Left ventricle myocardium inferior (tissue), 1 donor: ENCODE measurements around the gene VDAC2. TPM values are rescaled to one million over a fixed set of nuclear protein-coding genes. Genes with fewer than 3 reads are reported as not detected.
"Not testable (repeated sequence)": the region's sequence is repeated elsewhere in the genome, so short reads cannot be mapped to it uniquely, and the experiment has no call there.

Experiments
- DNase-seq: peaks from one replicate; pipeline ENCODE4 v3.0.0-alpha.2; 2020
- H3K27ac ChIP-seq: fragments of 200-600 bp; replicated peaks from 2 replicates; pipeline ENCODE4 v1.8.0; 2021
- H3K27me3 ChIP-seq: fragments of 200-600 bp; 2 replicates; pipeline ENCODE4 v1.8.0; 2021; ENCODE audit warnings: low read depth
- H3K36me3 ChIP-seq: fragments of 200-600 bp; 2 replicates; pipeline ENCODE4 v1.8.0; 2021
- H3K4me1 ChIP-seq: fragments of 200-600 bp; 2 replicates; pipeline ENCODE4 v1.8.0; 2021
- H3K4me3 ChIP-seq: fragments of 200-600 bp; 2 replicates; pipeline ENCODE4 v1.8.0; 2021; ENCODE audit warnings: mild to moderate bottlenecking, moderate library complexity
- H3K9me3 ChIP-seq: fragments of 200-600 bp; replicated peaks from 2 replicates; pipeline ENCODE4 v1.8.0; 2021
- intact Hi-C: fragments of 100-400 bp; cut with micrococcal nuclease; formaldehyde crosslinking; loops from one replicate; pipeline ENCODE4 v1.11.0; 2022
- total RNA-seq: library from RNA; stranded (reverse); fragmentation: NEBNext Ultra II Directional; extraction: Animal tissue kit (Norgen Biotek cat#: 25700); gene quantifications from one replicate; pipeline ENCODE4 v1.2.1, GENCODE V29; 2021
- TF ChIP-seq, protein P1 (sequence below): fragments of 200-600 bp; IDR thresholded peaks from 2 replicates; pipeline ENCODE4 v1.8.0; 2021; ENCODE audit warnings: antibody characterized with exemption, mild to moderate bottlenecking, borderline replicate concordance
- donor health status: DM: no; HTN: yes; CAD: no; lungs with severe emphysema.

VDAC2 gene
- total RNA-seq, 1 donor from 2014 or later: 442 TPM

DNA sequence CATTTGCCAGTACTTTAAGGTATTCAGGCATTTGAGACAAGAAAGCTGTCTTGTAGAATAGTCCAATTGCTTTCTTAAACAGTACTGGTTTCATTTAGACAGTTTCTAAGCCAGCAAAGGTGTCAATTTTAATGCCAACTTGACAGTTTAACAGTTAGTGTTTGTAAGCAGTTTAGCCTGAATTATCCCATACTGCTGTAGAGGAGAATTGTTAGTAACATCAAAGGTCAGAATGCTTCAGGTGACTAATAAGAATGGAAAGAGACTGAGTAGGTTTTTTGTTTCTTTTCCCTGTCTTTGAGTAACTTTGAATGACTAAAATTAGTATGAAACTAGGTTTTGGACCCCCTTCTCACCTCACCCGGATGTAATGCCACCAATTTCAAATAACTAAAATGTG is 29.5 kb upstream of the VDAC2 start:
- H3K9me3 ChIP-seq: no peaks in the 10 kb centered on the region
- H3K27ac ChIP-seq: peak overlapping the region; percentile 45
- H3K27me3 ChIP-seq: no peaks in the 10 kb centered on the region
- no peak overlapping the region for H3K4me3 ChIP-seq
- TF ChIP-seq, protein P1, sequence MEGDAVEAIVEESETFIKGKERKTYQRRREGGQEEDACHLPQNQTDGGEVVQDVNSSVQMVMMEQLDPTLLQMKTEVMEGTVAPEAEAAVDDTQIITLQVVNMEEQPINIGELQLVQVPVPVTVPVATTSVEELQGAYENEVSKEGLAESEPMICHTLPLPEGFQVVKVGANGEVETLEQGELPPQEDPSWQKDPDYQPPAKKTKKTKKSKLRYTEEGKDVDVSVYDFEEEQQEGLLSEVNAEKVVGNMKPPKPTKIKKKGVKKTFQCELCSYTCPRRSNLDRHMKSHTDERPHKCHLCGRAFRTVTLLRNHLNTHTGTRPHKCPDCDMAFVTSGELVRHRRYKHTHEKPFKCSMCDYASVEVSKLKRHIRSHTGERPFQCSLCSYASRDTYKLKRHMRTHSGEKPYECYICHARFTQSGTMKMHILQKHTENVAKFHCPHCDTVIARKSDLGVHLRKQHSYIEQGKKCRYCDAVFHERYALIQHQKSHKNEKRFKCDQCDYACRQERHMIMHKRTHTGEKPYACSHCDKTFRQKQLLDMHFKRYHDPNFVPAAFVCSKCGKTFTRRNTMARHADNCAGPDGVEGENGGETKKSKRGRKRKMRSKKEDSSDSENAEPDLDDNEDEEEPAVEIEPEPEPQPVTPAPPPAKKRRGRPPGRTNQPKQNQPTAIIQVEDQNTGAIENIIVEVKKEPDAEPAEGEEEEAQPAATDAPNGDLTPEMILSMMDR: no peak
- intact Hi-C loops: no loop called here
- H3K36me3 ChIP-seq: peaks cover 16% of the 10 kb centered on the region
- peaks cover 25% of the 10 kb centered on the region for H3K4me1 ChIP-seq
- no peak for DNase-seq

DNA sequence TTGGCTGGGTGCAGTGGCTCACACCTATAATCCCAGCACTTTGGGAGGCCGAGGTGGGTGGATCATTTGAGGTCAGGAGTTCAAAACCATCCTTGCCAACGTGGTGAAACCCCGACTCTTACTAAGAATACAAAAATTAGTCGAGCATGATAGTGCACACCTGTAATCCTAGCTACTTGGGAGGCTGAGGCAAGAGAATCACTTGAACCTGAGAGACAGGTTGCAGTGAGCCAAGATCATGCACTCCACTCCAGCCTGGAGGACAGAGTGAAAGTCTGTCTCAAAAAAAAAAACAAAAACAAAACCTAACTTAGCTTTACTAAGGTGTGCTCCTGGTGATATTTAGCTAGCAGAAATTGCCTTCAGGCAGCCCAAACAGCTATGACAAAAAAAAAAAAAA is 24.3 kb upstream of the VDAC2 start:
- Histone ChIP-seq H3K27ac (peak overlapping the region; percentile 21), H3K9me3 (no peaks in the 10 kb centered on the region), H3K27me3 (no peaks in the 10 kb centered on the region), H3K4me3 (no peak overlapping the region), H3K4me1 (peaks cover 19% of the 10 kb centered on the region), H3K36me3 (peaks cover 2% of the 10 kb centered on the region)
- TF ChIP-seq, protein P1: no peak
- intact Hi-C loops: no loop called here
- no peak for DNase-seq

DNA sequence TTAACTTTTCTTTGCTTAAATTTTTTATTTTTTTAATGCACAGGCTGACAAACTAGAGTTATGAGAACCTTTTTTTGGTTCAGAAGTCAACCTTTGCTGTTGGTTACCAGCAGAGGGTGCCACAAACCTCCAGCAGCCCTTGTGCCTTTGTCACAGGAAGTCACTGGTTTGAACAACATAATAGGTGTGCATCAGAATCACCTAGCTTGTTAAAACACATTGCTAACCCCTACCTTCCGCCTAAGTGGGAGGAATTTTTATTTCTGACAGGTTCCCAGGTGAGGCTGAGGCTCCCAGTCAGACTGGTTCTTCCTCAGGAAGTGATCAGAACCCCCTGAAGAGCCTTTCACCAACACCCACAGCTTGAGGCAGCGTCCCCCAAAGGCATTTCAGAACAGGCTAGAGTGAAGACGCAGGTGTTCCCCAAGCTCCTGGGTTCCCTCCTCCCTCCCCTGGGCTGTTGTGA is 22.6 kb upstream of the VDAC2 start:
- intact Hi-C loops: no loop called here
- TF ChIP-seq, protein P1: peak; percentile 79
- no peak for DNase-seq
- Histone ChIP-seq H3K27ac (no peak overlapping the region), H3K9me3 (no peaks in the 10 kb centered on the region), H3K27me3 (no peaks in the 10 kb centered on the region), H3K4me3 (no peak overlapping the region), H3K36me3 (no peaks in the 10 kb centered on the region), H3K4me1 (peaks cover 33% of the 10 kb centered on the region)

DNA sequence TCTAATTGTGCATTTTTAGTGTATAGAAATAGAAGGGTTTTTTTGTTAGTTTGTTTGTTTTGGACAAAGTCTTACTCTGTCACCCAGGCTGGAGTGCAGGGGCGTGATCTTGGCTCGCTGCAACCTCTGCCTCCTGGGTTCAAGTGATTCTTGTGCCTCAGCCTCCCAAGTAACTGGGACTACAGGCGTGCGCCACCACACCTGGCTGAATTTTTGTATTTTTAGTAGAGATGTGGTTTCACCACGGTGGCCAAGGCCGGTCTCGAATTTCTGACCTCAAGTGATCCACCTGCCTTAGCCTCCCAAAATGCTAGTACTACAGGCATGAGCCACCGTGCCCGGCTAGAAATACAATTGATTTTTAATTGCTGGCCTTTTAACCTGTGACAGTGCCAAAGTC is 22.1 kb upstream of the VDAC2 start:
- H3K9me3 ChIP-seq, DNase-seq, H3K27me3 ChIP-seq, intact Hi-C loops, H3K4me3 ChIP-seq, H3K36me3 ChIP-seq, H3K27ac ChIP-seq: not testable (repeated sequence)
- H3K4me1 ChIP-seq: peaks cover 33% of the 10 kb centered on the region

DNA sequence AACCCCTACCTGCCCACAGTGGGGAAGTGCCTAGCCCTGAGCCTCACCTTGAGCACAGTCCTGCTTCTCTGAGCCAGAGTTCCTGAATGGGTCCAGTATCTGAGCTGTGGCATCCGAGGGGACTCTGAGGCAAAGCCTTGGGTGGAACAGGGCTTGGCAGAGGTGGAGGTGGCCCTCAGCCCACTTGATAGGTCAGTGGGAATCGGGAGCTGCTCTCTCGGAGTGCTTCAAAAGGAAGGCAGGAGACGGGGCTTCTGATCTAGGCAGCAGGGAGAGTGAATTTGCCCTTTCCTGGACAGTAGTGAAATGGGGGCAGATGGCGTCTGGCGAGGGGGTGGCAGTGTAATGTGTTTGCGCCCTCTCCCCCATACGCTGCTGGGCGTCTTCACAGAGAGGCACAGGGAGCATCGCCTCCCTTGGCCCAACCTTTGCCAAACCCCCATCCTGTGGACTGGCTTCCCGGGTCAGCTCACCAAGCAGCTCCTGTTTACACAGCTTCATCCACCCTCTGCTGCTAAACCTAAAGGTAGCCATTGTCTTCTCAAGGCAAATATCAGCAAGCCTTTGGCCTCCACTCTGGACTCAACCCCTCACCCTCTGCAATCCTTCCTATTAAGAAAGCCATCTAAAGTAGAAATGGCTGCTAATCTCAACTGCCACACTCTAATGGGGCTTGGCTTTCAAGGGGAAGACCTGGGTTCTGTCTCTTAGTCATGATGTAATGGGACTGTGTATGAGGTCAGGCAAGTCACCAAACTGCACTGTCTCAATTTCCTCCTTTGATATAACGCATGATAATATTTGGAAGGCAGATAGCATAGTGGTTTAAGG is 21.1 kb upstream of the VDAC2 start:
- Histone ChIP-seq H3K27ac (no peak overlapping the region), H3K4me3 (no peak overlapping the region), H3K4me1 (peaks cover 33% of the 10 kb centered on the region), H3K9me3 (no peaks in the 10 kb centered on the region), H3K36me3 (no peaks in the 10 kb centered on the region), H3K27me3 (no peaks in the 10 kb centered on the region)
- DNase-seq: no peak
- intact Hi-C loops: no loop called here
- TF ChIP-seq, protein P1: no peak
